HG03432 (cell line): ENCODE data around the gene DCDC2C.

Experiments used
- ATAC-seq: cut with Tn5 transposase; IDR thresholded peaks from one replicate; pipeline ENCODE4 v1.9.1; 2021; ENCODE audit warnings: mild to moderate bottlenecking, moderate library complexity; ENCODE audit not compliant: unreplicated experiment

Gene DCDC2C

DNA sequence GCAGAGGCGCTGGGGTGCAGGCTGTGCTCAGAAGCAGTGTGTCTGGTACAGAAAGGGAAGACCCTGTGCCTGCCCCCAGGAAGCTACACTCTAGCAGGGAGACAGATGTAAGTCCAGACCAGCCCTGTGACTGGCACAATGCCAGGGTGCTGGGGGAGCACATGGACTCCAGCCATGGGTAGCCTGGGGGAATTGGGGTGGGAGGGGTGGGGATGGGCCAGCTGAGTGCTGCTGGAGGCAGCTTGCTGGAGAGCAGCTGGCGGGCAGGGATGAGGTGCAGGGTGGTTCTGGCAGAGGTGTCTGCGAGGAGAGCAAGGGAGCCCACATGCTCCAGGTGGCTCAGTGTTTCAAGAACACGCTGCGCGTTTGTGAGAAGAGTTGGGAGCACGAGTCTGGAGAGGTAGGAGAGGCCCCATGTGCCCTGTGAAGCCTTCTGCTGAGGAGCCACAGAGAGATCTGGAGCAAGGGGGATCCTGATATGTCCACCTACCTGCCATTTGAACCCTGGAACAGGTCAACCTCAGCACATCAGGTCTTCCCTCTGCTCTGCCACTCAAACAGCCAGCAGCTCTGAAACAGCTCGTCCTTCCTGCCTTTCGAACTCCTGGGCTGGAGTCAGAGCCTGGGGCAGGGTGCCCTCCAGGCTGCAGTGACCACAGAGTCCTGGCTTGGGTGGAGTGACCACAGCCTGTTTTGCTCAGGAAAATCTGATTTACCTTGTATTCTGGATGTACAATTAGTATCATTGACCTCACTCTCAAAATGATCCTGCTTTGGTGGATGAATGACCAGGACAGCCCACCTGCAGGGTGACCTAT is 30.3 kb upstream of the DCDC2C start:
- no peak for ATAC-seq

DNA sequence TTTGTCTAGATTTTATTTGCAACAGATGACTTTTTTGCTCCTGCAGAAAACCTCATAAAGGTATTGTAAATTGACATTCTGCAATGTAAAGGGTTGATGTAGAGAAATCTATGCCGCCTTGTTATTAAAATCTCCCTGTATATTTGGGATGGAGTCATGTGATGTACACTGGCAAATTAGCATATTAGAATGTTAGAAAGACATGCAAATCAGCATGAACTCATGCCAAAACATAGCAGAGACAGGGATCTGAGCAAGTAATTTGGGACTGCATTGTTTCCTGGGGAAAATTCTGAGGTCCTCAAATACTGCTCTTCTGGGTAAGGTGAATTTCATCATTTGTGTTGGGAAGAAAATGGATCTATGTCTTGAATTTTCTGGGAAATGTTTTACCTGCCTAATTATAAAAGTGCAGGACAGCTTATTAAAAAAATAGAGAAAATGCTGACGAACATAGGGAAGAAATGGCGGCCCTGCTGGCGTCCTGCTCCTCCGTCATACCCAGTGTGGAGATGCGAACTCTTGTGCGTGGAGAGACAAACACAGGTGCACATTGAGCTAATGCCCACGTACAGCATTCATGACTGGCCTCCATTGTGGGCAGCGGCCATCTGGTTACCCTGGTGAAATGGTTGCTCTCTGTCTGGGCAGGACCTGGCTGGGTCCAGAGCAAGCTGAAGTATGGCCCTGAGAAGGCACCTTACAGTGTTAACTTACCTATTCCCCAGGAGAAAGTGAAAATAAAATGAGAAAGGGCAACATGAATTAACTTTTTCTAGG is 29.1 kb upstream of the DCDC2C start:
- no peak for ATAC-seq

DNA sequence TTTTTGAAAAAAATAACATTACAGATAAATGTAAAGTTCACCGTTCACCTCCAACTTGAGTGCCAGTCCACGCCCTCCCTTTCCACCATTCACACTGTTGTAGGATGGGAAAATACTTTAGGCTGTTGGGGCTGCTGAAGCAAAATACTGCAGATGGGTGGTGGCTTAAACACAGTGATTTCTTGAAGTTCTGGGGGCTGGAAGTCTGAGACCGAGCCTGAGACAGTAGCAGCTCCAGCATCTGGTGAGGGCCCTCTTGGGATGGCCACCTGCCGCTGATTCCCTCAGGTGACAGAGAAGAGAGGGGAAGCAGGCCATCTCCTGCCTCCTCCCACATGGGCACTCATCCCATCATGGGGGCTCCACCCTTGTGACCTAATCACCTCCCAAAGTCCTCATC is 27.7 kb upstream of the DCDC2C start:
- no peak for ATAC-seq

GRCh38 chr2:3677436-3677835 is 25.9 kb upstream of the DCDC2C start:
- ATAC-seq = no peak

DNA sequence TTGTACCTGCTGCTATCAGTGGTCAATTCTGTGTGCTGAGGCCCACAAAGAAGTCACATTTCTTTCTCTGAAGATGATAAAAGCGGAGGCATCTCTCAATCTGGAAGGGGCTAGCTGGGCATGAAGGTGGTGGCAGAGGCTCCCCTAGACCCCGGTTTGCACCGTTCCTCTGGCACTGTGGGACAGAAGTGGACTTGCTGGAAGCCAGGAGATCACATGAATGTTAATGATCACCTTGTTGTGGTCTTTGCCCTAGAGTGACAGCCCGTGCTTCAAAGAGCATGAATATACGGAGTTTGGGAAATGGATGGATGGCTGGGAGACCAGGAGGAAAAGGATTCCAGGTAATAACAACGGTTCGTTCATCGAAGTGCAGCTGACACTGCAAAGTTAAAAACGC is 25.2 kb upstream of the DCDC2C start:
- ATAC-seq = no peak

DNA sequence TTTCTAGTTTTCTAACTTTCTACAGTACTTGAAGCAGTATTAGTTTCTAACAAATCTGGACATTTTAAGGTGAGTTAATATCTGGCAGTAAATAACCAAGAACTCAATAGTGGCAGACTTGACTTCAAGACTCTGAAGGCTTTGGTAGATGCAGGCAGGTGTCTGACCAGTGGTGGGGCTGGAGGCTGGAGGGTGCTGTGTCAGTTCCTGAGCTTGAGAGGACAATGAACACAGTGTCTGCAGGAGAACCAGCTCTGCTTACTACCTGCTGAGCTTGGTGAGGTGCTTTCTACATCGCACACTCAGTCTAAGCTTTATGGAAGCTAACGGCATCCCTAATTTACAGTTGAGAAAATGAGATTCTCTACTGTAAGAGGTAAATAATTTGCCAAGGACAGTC is 24.2 kb upstream of the DCDC2C start:
- no peak for ATAC-seq

DNA sequence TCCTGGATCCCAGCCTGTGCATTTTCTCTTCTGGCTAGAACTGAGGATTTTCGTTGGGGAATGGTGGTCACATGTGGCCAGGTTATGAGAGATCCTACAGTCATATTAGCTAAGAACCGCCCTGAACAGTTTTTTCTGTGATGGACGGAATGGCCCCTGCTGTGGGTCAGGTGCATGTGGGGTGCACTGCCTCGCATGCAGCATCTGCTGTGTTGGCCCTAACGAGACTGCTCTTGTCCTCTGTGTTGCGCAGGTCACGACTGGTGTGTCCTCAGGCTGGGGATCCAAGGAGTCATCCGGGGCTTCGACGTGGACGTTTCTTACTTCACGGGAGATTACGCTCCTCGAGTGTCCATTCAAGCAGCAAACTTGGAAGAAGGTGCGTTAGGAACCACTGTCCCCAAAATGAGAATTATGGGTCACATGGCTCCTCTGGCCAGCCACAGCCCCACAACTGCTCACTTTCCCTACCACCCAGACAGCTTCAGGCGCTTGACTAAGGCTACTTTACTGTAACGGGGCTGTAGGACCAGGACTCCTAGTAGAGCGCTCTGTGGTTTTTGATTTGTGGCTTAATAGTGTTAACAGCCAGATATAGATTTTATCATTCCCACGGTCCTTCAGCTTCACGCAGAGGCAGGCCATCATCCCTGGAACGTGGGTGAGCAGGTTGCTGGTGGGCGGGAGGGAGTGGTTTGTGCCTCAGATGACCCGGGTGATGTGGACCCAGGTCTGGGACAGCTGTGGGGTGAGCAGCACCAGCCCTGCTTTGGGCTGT is 23.6 kb upstream of the DCDC2C start:
- ATAC-seq = no peak

GRCh38 chr2:3680548-3681345 is 22.6 kb upstream of the DCDC2C start:
- no peak for ATAC-seq

GRCh38 chr2:3681625-3682024 is 21.8 kb upstream of the DCDC2C start:
- no peak for ATAC-seq

DNA sequence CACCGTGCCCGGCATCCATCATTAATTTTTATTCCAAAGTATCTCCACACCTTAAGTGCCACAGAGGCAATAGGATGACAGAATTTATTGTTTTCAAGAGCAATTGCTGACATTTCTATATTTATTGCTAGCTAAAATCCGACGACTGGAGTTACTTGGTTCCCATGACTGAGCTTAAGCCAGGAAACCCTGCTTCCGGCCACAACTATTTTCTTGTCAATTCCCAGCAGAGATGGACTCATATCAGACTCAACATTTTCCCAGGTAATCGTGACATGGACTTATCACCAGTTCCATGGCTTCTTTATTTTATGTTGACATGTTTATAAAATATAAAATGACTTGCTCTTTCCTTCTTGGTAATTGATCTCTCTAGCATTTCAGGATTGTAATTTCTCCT is 20.6 kb upstream of the DCDC2C start:
- no peak for ATAC-seq

DNA sequence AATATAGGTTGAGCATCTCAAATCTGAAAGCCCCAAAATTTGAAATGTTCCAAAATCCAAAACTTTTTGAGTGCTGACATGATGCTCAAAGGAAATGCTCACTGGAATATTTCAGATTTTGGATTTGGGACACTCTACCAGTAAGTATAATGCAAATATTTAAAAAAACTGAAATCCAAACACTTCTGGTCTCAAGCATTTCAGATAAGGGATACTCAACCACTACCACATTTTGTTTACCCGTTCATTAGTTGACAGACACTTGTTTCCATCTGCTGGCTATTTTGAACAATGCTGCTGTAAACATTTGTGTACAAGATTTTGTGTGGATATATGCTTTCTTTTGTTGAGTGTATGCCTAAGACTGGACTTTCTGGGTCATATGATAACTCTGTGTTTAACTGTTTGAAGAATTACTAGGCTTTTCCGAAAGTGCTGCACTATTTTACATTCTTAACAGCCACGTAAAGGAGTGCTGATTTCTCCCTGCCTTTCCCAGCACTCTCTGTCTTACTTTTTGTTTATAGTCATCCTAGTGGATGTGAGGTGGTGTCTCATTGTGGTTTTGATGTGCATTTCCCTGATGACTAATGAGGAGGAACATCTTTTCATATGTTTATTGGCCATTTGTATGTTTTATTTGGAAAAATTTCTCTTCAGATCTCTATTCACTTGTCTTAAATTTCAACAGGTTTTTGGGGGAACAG is 19.5 kb upstream of the DCDC2C start:
- ATAC-seq = no peak

DNA sequence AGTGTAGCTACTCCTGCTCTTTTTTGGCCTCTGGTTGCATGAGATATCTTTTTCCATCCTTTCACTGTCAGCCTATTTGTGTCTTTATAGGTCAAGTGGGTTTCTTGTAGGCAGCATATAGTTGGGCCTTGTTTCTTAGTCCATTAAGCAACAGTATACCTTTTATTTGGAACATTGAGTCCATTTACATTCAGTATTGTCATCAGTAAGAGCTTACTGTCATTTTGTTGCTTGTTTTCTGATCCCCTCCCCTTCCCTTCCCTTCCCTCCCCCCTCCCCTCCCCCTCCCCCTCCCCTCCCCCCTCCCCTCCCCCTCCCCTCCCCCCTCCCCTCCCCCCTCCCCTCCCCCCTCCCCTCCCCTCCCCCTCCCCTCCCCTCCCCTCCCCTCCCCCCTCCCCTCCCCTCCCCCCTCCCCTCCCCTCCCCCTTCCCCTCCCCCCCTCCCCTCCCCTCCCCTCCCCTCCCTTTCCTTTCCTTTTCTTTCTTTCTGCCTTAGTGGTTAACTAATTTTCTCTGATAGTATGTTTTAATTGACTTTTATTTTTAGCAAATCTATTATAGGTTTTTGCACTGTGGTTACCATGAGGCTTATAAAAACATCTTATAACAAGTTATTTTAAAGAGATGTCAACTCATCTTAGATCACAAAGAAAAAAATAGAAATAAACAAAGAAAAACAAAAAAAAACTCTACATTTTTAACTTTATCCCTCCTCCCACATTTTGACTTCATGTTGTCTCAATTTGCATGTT is 13.2 kb upstream of the DCDC2C start:
- ATAC-seq = no peak

DNA sequence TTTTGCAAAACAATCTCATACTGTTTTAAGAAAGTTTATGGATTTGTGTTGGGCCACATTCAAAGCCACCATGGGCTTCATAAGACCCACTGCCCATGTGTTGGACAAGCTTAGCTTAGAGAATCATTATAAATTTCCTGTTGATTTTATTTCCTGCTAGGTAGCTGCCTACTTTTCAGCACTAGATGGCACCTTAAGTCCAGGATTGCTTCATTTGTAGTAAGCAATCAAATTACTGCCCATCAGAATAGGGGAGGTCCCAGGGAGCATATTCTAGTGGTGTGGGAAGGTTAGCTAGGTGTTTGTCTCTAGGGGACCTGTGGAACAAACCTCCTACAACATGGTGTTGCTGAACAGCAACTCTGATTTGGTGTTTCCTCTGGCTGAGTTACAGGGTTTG is 11.0 kb upstream of the DCDC2C start:
- no peak for ATAC-seq

DNA sequence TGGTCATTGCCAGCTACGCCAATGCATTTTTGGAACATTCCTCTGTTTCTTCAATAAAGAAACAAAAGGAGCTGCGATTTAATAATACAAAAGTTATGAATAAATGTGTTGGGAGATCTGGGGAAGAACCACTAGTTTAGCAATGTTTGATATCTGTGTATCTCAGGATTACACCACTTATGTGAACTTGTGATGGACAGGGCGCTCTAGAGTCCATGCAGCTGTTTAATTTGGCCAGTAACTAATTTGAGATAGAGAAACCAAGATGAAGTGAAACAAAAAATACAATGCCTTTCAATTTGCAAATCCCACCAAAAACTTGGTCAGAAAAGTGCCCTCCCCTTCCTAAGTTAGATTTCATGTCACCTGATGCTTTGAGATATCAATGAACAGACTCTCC is 6.8 kb upstream of the DCDC2C start:
- ATAC-seq = no peak

GRCh38 chr2:3701071-3701470 is 2.3 kb upstream of the DCDC2C start:
- ATAC-seq = no peak

DNA sequence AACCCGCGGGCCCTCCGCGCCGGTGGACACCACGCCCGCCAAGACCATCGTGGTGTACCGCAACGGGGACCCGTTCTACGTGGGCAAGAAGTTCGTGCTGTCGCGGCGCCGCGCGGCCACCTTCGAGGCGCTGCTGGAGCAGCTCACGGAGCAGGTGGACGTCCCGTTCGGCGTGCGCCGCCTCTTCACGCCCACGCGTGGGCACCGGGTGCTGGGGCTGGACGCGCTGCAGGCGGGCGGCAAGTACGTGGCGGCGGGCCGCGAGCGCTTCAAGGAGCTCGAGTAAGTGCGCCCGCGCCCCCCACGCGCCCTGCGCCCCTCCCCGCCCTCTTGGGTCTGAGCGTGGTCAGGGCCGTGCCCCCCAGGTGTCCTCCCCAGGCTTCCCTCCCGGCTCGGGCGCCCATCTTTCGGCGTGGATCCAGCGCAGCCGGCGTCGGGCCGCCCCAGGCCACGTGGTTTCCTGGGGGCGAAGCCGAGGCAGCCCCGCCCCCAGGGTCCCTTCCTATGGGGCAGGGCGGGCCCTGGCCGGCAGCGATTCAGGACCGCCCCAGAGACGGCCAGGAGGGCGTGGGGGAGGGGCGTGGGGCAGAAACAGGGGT is 481 bp downstream of the DCDC2C start:
- no peak for ATAC-seq

DNA sequence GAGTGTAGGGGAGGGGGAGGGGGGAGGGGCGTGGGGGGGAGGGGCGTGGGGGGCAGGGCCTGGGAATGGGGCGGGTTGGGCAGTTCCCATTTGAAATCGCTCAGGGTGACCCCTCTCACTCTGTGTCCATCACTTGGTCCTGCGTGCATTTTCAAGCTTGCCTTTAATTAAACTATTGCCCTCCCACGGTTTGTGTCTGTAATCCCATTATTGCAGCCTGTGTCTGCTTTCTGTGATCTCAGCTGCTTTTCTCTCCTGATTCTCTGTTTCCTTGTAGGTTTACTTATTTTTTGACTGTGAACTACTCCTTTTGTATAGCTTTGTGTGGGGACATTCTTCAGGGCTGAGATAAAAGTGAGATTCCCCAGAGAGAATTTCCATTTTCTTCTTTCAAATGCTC is 1.3 kb downstream of the DCDC2C start:
- ATAC-seq = no peak

DNA sequence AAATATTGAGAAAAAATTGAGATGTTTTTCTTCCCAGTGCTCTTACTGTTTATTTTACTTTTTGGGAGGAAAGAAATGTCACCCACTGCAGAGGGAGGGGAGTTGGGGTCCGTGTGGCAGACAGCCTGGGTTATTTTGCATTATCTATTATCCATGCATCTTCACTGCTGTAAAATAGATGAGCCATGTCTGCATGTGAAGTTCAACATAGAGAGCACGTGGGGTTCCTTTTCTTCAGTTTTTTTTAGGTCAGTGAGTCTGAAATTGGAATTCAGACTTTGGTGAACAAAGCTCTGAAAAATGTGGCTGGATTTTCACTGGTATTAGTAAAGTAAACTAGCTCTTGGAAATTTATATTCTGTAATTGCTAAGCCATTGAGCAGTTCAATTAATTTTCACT is 2.4 kb downstream of the DCDC2C start:
- ATAC-seq = no peak

GRCh38 chr2:3706892-3707291 is 3.5 kb downstream of the DCDC2C start:
- no peak for ATAC-seq
